NOMO-1 treated with dmso at 0.1 percent for 144 hours (cell line): ENCODE data around the gene CTDSPL.
A peak's percentile ranks its signal among the peaks of the same experiment; 100 is the strongest.

ENCODE experiments used
- DNase-seq: peaks from one replicate; lab custom pipeline; 2025; ENCODE audit not compliant: unreplicated experiment; lab: John Stamatoyannopoulos, UW

Gene CTDSPL

DNA sequence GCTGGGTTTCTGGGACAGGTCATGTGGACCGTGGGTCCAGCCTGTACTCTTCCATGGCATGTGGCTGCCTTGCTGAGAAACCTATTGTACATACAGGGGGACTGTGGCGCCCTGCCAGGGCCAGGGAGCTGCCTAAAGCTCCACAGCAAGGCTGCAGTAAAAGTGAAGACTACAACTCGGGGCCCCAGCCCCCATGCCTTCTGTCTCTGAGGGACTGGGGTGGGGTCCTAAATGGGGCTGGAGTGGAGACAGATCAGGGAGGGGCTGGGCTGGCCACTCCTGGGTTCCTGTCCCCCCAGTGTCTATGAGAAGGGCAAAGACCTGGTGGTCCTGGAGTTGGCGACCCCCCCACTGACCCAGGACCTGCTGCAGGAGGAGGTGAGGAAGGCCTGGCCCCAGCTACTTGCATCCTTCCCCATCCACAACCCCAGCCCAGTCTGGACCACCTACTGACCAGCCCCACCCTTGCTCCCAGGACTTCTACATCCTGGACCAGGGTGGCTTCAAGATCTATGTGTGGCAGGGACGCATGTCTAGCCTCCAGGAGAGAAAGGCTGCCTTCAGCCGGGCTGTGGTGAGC is 136.2 kb downstream of the CTDSPL start:
- DNase-seq = no peak

DNA sequence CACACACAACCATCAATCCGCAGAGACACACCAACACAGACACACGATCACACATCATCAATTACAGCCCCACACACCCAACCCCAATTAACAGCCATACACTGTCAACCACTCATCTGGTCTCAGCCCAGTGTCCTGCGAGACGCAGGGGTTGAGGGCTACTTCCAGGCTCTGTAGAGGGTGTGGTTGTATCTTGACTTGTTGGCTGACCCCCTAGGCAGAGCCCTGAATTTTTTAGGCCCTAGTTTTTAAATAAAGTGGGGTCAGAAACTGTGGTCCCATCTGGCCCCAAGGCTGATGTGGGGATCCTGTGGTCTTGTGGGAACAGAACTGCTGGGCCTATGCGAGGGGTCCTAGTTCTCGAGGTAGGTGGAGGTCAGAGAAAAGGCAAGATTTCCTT is 138.2 kb downstream of the CTDSPL start:
- no peak for DNase-seq

GRCh38 chr3:38000242-38000916 is 138.7 kb downstream of the CTDSPL start:
- no peak for DNase-seq

DNA sequence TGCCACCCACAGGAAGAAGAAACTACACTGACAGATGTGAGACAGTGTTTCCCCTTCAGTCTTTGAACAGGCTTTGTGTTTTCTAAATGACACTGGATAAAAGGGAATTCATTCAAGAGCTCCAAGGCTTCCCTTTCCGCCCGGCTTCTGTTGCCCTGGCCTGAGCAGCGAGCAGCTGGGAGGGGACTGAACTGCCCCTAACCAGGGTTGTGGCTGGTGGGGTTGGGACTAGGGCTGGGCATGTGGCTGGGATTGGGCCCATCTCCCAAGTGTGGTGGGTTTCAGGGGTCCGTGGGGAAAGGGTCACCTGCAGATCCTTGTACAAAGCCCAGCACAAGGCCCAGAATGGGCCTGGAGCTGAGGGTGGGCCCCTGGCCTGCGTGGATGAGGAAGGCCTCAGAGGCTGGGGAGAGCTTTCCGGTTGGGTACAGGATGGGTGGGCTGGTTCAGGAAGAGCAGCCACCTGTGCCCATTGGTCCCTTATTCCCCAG is 139.3 kb downstream of the CTDSPL start:
- DNase-seq = no peak

DNA sequence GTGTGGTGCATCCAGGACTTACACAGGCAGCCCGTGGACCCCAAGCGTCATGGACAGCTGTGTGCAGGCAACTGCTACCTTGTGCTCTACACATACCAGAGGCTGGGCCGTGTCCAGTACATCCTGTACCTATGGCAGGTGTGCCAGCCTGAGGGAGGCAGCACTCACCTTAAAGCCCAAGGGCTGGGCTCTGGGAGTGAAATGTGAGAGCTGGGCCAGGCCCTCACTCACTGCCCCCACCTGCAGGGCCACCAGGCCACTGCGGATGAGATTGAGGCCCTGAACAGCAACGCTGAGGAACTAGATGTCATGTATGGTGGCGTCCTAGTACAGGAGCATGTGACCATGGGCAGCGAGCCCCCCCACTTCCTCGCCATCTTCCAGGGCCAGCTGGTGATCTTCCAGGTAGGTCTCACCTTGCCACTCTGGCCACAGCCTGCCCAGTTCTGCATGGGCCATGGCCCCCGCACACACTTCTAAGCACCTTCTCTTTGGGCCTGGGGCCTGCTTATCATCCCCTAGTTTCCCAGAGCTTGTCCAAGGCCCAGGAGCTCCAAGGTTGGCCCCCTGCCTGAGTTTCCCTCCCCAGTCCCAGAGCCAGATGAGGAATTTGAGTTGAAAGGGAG is 139.9 kb downstream of the CTDSPL start:
- DNase-seq = no peak

GRCh38 chr3:38002291-38002876 is 140.7 kb downstream of the CTDSPL start:
- no peak for DNase-seq

GRCh38 chr3:38002940-38003339 is 141.3 kb downstream of the CTDSPL start:
- no peak for DNase-seq

DNA sequence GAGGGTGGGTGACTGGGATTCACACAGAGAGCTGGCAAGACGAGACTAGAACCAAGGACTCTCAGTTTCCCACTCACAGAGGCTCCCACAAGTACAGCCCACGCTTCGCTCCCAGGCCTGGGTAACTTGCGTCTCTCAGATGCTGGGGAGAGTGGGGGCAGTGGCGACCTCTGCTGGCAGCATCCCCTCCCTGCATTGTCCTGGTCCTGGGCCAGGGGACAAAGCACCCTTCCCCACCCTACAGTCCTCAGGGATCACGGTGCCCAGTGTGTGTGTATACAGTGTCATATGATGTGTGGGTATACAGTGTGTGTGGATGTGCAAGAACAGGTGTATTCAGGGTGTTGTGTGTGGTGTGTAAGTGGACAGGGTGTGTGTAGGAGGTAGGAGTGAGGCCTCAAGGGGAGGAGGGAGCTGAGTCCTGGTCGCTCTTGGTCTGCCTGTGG is 141.7 kb downstream of the CTDSPL start:
- no peak for DNase-seq

DNA sequence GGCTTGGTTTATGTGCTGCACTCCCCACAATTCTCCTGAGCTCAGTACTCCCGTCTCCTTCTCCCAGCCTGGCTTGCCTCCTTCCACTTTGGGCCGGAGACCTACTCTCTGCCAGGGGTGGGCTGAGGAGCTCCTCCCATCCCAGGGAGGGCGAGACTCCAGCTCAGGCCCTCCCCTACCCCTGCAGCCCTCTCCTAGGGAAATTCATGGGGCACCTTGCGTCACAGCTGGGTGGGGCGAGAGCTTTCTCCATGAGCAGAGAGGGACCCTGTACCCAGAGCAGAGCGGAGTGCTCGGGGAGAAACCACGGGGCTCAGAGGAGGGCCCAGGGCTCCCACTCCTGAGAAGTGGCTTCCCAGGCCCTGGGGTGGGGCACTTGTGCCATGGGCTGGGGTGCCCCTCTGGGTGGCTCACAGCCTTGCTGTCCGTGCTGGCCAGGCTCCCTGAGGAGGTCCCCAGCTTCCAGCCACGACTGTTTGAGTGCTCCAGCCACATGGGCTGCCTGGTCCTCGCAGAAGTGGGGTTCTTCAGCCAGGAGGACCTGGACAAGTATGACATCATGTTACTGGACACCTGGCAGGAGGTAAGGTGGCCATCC is 142.2 kb downstream of the CTDSPL start:
- no peak for DNase-seq

GRCh38 chr3:38004415-38005075 is 142.9 kb downstream of the CTDSPL start:
- DNase-seq = no peak

DNA sequence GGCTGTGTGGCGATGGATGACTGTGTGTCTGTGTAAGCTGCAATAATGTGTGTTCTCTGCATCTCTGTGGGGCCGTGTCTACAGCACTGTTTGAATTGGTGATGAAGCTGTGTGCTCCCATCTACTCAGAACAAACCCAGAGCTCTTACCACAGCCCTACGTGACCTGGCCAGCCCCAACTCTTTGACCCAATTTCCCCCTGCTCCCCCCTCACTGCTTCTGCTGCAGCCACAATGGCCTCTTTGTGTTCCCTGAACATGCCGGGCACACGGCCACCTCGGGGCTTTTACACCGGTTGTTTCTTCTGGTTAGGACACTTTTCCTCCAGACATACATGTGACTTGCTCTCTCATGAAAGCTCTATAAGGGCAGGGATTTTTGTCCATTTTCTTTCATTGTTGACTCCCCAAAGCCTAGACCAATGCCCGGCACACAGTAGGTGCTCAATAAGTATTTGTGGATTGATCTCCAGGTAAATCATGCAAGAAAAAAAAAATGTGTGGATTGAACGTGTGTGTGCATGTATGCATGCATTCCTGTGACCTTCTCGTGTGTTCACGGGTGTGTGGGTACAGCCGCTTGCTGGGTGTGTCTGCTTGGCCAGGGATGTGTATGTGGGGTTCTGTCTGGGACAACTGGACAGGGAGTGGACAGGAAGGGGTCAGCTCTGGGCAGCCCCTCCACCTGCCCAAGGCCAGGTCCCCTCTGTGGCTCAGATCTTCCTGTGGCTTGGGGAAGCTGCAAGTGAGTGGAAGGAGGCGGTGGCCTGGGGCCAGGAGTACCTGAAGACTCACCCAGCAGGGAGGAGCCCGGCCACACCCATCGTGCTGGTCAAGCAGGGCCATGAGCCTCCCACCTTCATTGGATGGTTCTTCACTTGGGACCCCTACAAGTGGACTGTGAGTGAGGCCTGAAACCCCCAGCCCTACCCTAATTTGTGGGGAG is 143.7 kb downstream of the CTDSPL start:
- no peak for DNase-seq

DNA sequence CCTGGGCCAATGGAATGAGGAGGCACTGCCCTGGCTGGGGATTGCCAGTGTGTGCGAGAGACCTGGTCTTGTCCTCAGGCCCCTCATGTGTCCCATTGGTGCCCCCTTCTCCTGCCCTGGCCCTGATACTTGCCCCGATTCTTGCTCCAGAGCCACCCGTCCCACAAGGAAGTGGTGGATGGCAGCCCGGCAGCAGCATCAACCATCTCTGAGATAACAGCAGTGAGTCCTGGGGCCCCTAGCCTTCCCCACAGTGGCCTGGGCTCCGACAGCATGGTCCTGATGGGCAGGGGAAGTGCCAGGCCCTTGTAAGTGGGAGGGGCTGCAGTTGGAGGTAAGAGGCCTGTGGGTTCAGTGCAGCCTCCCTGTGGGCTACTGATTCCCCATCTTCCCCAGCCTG is 144.4 kb downstream of the CTDSPL start:
- no peak for DNase-seq

- no peak for DNase-seq
Observed at GRCh38 chr3:38006445-38006995, 144.8 kb downstream of the CTDSPL start.

DNA sequence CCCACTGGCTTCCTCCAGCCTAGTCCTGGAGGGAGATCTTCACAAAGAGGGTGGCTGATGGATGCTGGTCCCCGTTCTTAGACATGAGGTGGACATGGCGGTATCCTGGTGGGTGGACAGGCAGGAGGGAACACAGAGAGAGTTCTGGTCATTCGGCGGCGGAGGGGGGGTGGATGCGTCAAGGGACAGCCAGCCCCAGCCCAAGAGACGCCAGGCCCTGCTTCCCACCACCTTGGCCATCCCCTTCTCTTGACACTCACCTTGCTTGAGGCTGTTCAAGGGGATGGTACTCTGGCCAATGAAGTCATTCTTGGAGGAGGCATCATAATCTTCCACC is 146.0 kb downstream of the CTDSPL start:
- no peak for DNase-seq

GRCh38 chr3:38008191-38008701 is 146.6 kb downstream of the CTDSPL start:
- DNase-seq = no peak

GRCh38 chr3:38008971-38009580 is 147.4 kb downstream of the CTDSPL start:
- DNase-seq = no peak

DNA sequence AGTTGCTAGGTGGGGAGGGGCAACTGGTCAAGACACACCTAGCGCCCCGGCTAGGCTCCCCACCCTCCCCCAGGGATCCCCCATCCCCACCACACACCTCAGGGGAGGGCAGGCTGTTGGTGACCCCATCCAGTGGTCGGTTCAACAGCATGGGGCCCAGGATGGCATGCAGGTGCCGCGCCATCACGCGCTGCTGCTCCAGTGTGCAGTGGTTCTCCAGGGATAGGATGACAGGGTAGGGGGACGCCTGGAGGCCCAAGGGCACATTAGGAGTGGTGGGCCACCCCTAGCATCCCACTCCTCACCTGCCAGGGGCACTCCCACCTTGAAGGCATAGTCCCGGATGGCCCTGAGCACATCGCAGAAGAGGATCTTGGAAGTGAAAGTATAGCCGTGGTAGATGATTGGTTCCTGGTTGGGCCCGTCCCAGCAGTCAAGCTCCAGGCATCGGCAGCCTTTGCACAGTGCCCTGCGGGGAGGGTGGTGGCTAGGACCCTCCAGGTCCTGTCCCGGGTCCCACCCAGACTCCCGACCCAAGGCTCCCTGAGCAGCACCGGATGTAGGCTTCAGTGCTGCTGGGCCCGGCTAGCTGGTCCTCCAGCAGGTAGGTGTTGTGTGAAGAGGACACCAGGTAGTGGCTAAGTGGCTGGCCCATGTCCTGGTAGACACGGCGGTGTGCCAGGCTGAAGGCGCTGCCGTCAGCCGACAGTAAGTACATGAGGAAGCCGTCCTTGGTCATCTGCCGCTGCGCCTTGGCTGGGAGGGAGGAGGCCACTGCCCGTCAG is 148.3 kb downstream of the CTDSPL start:
- DNase-seq = peak; percentile 30

DNA sequence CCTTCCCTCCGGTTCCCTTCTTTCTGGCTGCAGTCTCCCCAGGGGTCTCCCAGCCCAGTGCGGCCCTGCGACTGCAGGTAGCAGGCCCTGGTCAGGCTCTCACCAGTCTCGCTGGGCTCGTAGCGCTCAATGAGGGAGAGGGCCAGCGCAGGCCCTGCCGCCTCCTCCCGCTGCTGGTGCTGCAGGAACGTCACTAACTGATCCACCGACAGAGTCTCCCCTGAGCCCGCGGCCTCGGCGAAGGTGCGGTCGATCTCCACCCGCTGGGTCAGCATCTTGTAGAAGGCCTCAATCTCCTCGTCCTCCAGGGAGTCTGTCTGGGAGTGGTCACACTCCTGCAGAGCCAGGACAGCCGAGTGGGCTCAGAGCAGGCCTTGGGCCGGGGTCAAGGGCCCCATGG is 149.4 kb downstream of the CTDSPL start:
- DNase-seq = no peak
